Activated T-cell treated with anti-CD3 and anti-CD28 coated beads for 24 hours (primary cell): ENCODE results near the gene QRICH2.
"Not testable (repeated sequence)": the region's sequence is repeated elsewhere in the genome, so short reads cannot be mapped to it uniquely, and the experiment has no call there.

Experiments
- DNase-seq: peaks from one replicate; pipeline ENCODE4 v3.0.0-alpha.2; 2020; ENCODE audit warnings: low read depth

QRICH2 gene

GRCh38 chr17:76246080-76247066, 61.7 kb downstream of the QRICH2 start:
- DNase-seq = peak; percentile 37

- not testable (repeated sequence) for DNase-seq
Measured at GRCh38 chr17:76244721-76245120, 63.4 kb downstream of the QRICH2 start.

GRCh38 chr17:76243826-76244679, 64.0 kb downstream of the QRICH2 start:
- no peak for DNase-seq

DNA sequence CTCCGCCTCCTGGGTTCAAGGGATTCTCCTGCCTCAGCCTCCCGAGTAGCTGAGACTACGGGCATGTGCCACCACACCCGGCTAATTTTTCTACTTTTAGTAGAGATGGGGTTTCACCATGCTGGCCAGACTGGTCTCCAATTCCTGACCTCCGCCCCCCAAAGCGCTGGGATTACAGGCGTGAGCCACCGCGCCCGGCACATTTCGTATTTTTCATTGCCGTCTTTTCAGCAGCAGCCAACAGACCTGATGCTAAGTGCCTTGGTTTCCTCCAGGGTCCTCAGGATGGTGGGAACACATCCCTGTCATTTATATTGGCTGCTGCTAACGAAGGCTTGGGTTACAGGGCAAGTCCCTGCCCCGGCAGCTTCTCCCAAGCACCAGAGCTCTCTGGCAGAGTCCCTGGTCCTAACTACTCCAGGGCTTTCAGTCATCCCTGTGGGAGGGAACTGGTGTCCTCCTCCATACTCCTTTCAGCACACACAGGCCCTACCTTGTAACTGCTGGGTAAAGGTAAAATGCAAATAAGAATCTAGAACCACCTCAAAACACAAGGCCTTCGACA, 66.3 kb downstream of the QRICH2 start:
- no peak for DNase-seq

GRCh38 chr17:76241204-76241538, 66.9 kb downstream of the QRICH2 start:
- no peak for DNase-seq

- peak; percentile 50 for DNase-seq
Measured at GRCh38 chr17:76240461-76241203, 67.4 kb downstream of the QRICH2 start, which contains the start of gene RNF157. TSS of gene RNF157 (minus strand) at chr17:76240493. CDS start at chr17:76240240, 253 bp downstream.

- no peak for DNase-seq
Measured at GRCh38 chr17:76239538-76240274, 68.4 kb downstream of the QRICH2 start.

DNA sequence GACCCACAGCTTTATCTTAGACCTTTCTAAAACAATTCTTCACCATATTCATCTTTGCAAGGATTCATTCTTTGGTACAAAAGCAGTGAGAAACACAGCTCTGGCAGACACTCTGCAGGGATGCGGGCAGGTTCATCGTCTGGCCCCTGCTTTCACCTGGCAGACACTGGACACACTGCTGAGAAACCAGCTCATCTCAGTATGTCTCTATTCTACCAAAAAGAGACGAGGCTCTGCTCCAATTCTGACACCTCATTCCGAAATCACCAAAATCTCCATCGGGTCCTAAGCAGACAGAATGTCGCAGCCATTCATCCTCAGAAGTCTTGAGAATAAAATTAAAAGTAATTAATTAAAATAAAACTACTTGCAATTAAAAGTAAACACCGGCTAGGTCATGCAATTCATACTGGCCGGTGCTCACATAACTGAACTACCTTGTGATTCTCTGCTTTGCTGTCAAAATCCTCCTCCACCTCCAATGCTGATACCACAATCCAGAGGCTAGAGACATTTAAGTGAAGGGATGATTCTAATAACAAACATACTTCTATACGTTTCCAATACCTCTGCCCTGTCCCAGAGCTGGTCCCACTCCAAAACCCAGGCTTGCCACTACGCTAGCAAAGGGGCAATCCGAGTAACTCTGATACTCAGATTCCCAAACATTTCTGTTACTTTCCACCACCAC, 69.1 kb downstream of the QRICH2 start:
- DNase-seq = no peak

DNA sequence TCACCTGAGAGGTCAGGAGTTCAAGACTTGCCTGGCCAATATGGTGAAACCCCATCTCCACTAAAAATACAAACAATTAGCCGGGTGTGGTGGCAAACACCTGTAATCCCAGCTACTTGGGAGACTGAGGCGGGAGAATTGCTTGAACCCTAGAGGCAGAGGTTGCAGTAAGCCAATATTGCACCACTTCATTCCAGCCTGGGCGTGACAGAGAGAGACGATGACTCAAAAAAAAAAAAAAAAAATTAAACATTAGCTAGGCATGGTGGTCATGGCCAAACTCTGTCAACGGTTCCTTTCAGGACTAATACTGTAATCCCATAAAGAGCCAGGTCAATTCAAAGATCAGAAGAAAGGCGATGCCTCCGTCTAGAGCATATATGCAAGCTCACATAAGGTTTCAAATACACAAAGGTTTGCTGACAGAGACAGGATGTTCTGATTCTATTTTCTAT, 70.2 kb downstream of the QRICH2 start:
- DNase-seq = no peak

DNA sequence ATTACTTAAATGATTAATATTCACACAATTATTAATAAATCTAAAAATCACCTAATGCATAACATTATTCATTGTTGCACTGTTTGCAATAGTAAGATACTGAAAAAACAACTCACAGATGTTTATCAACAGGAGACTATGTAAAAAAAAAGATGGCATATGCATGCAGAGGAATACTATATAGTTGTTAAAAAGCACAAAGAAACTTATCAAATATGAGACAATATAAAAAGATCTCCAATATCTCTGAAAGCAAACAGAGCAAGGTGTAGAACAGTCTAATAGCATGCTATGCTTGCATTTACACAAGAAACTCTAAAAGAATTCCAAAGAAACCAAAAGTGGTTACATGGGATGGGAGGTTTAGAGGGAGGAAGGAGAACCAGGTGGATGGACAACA, 71.5 kb downstream of the QRICH2 start:
- DNase-seq = no peak

DNA sequence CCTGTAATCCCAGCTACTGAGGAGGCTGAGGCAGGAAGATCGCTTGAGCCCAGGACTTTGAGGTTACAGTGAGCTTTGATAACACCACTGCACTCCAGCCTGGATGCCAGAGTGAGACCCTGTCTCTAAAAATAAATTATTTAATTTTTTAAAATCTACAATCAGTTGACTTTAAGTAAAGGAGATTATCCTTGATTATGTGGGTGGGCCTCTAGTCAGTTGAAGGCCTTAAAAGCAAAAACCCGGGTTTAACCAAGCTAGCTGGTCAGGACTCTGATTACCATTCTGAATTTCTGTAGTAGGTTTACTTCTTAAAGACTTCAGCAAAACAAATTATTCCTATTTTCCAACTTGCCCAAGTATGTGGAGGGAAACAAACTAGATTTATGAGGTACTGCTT, 72.2 kb downstream of the QRICH2 start:
- DNase-seq = no peak

- no peak for DNase-seq
Measured at GRCh38 chr17:76234354-76234679, 73.8 kb downstream of the QRICH2 start.

DNA sequence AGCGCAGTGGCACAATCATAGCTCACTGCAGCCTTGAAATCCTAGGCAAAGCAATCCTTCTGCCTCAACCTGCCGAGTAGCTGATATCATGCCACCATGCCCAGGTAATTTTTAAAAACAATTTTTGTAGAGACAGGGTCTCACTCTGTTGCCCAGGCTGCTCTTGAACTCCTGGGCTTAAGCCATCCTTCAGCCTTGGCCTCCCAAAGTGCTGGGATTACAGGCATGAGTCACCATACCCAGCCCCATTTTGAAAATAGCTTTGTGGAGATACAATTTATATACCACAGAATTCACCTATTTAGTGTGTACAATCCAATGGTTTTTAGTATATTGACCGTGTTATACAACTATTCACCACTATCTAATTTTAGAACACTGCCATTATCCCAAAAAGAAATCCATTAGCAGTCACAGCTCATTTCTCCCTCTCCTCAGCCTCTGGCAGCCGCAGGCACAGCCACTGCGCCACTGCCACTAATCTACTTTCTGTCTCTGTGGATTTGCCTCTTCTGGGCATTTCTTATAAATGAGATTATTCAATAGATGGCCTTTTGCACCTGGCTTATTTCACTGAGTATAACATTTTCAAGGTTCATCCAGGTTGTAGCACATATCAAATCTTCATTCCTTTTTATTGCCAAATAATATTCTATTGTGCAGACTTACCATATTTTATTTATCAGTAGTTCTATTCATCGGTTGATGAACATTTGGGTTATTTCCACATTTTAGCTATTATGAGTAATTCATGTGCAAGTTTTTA, 74.3 kb downstream of the QRICH2 start:
- DNase-seq = no peak

- DNase-seq = no peak
Measured at GRCh38 chr17:76232342-76232741, 75.7 kb downstream of the QRICH2 start.

DNA sequence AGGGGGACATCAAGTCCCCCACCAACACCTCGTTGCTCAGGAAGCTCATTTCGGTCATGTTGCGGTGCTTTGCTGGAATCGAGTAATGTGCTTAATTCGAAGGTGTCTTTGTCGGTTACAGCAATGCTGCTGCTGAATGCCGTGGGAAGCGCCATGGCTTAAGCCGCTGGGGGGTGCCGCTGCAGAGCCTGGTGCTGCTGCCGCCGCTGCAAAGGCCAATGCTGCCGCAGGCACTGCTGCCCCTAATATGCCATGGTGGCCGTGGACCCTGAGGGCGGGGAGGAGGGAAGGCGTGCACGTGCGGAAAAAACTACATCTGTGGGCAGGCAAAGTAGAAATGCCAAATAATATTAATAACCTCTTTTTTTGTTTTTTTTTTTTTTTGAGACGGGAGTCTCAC, 81.3 kb downstream of the QRICH2 start:
- DNase-seq = not testable (repeated sequence)

DNA sequence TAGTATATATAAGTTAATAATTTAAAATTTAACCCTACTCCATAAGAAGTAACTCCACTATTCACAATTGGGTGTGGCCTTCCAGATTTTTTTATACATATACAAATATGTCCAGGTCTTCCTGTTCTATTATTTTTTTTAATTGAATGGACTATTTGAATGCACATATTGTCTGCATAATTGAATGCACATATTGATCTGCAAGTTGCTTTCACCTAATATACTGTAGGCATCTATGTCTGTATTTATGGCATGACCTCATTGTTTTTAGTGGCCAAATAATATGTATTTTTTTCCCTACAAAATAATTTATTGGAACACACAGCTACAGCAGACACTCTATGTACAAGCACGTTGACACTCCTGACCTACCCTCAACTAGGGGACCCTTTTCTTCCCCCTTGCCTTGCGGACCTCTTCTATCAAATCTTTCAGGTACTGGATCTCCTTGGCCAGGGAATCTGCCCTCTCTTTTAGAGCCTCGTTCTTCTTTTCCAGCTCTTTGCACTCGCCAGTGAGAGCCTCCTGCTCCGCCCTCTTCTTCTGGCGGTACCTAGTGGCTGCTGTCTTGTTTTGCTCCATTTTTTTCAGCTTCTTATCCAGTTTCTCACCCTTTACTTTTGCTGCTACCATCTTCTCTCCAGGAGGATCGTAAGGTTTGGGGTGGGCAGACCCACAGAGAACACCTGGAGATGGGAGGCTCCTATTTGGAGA, 82.5 kb downstream of the QRICH2 start:
- DNase-seq = not testable (repeated sequence)
